Measurements from ENCODE around the gene LRP6.

LRP6 gene

DNA sequence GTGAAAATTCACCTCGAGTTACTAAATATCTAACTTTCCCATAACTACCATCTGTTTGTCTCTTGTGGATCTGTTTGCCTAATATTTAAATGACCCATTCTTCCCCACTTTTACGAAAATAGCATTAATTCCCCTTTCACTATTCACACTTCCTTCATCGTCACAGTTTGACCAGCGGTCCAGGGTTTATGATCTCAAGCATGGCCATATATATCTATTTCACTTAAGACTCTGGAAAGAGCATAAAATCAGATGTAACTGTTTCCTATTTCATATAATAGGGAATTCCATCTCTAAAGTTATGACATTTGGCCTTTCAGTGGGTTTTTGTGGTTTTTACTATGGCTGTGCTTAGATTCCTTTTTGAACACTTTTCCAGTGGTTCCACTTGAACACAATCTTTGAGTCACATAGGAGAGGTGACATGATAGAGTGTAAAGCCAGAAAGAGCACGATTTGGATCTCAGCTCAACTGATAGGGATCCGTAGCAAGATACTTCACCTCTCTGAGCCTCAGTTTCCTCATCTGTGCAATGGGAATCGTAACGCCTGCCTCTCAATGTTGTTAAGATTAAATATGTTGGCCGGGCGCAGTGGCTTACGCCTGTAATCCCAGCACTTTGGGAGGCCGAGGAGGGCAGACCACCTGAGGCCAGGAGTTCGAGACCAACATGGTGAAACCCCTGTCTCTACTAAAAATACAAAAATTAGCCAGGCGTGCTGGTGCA lies 196.9 kb downstream of the LRP6 start:
- Histone ChIP-seq H3K4me3 (ENCODE audit: severe bottlenecking) (no peak overlapping the region), H3K27me3 (ENCODE audit: insufficient read depth, poor library complexity, severe bottlenecking) (no peaks in the 10 kb centered on the region), H3K9me3 (ENCODE audit: severe bottlenecking) (no peaks in the 10 kb centered on the region), H3K27ac (ENCODE audit: poor library complexity, severe bottlenecking) (no peak overlapping the region), H3K4me1 (ENCODE audit: insufficient read depth, poor library complexity, severe bottlenecking) (no peaks in the 10 kb centered on the region), H3K36me3 (ENCODE audit: low read depth) (no peaks in the 10 kb centered on the region)
- ATAC-seq (ENCODE audit: low read depth), result no peak
- no peak for DNase-seq (ENCODE audit: low spot score)
- TF ChIP-seq, protein P1, sequence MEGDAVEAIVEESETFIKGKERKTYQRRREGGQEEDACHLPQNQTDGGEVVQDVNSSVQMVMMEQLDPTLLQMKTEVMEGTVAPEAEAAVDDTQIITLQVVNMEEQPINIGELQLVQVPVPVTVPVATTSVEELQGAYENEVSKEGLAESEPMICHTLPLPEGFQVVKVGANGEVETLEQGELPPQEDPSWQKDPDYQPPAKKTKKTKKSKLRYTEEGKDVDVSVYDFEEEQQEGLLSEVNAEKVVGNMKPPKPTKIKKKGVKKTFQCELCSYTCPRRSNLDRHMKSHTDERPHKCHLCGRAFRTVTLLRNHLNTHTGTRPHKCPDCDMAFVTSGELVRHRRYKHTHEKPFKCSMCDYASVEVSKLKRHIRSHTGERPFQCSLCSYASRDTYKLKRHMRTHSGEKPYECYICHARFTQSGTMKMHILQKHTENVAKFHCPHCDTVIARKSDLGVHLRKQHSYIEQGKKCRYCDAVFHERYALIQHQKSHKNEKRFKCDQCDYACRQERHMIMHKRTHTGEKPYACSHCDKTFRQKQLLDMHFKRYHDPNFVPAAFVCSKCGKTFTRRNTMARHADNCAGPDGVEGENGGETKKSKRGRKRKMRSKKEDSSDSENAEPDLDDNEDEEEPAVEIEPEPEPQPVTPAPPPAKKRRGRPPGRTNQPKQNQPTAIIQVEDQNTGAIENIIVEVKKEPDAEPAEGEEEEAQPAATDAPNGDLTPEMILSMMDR (IDR thresholded peaks at IDR 0.05; ENCODE audit: poor library complexity, severe bottlenecking), result no peak

DNA sequence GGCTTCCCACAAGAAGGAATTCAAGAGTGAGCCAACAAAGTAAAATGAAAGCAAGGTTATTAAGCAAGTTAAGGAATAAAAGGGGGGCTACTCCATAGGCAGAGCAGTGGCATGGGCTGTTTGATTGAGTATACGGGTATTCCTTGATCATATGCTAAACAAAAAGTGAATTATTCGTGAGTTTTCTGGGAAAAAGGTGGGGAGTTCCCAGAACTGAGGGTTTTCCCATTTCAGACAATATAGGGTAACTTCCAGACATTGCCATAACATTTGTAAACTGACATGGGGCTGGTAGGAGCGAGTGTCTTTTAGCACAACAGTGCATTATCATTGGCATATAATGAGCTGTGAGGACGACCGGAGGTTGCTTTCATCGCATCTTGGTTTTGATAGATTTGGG lies 198.1 kb downstream of the LRP6 start:
- H3K36me3 ChIP-seq (ENCODE audit: low read depth), result no peaks in the 10 kb centered on the region
- ATAC-seq (ENCODE audit: low read depth), result no peak
- no peaks in the 10 kb centered on the region for H3K4me1 ChIP-seq (ENCODE audit: insufficient read depth, poor library complexity, severe bottlenecking)
- no peaks in the 10 kb centered on the region for H3K27me3 ChIP-seq (ENCODE audit: insufficient read depth, poor library complexity, severe bottlenecking)
- no peak overlapping the region for H3K27ac ChIP-seq (ENCODE audit: poor library complexity, severe bottlenecking)
- no peak for DNase-seq (ENCODE audit: low spot score)
- TF ChIP-seq, protein P1 (IDR thresholded peaks at IDR 0.05; ENCODE audit: poor library complexity, severe bottlenecking), result no peak
- no peak overlapping the region for H3K4me3 ChIP-seq (ENCODE audit: severe bottlenecking)
- H3K9me3 ChIP-seq (ENCODE audit: severe bottlenecking), result no peaks in the 10 kb centered on the region
